OCI-LY1 (cell line): ENCODE data around the gene CD160.

Experiments used
- H2AFZ ChIP-seq: fragments of 200-600 bp; sonication (generic), shearing (Covaris generic); 2 replicates; pipeline ENCODE4 v1.6.0; 2014; ENCODE audit warnings: antibody characterized with exemption, mild to moderate bottlenecking, low read length
- H3F3A ChIP-seq: fragments of 200-600 bp; sonication (generic), shearing (Covaris generic); 2 replicates; pipeline ENCODE4 v1.6.0; 2014; ENCODE audit warnings: mild to moderate bottlenecking, antibody characterized with exemption, low read length, moderate library complexity; ENCODE audit not compliant: insufficient read depth
- H3K27ac ChIP-seq: fragments of 200-600 bp; sonication (generic); 2 replicates; pipeline ENCODE4 v1.5.1; 2014; ENCODE audit warnings: low read length, mixed run types, mild to moderate bottlenecking, low read depth; ENCODE audit not compliant: poor library complexity, severe bottlenecking
- H3K27me3 ChIP-seq: fragments of 200-600 bp; sonication (generic); 2 replicates; pipeline ENCODE4 v1.6.0; 2014; ENCODE audit warnings: antibody characterized with exemption, mild to moderate bottlenecking, low read length, moderate library complexity; ENCODE audit not compliant: insufficient read depth
- H3K36me3 ChIP-seq: fragments of 200-600 bp; sonication (generic); 2 replicates; pipeline ENCODE4 v1.6.1; 2014; ENCODE audit warnings: mild to moderate bottlenecking, antibody characterized with exemption, low read length, moderate library complexity, mixed read lengths; ENCODE audit not compliant: insufficient read depth
- H3K4me1 ChIP-seq: fragments of 200-600 bp; sonication (generic); 2 replicates; pipeline ENCODE4 v1.5.1; 2014; ENCODE audit warnings: mild to moderate bottlenecking, low read length, moderate library complexity; ENCODE audit not compliant: insufficient read depth, severe bottlenecking
- H3K4me2 ChIP-seq: fragments of 200-600 bp; sonication (generic), shearing (Covaris generic); 2 replicates; pipeline ENCODE4 v1.6.1; 2014; ENCODE audit warnings: low read length
- H3K4me3 ChIP-seq: fragments of 200-600 bp; sonication (generic); 2 replicates; pipeline ENCODE4 v1.5.1; 2014; ENCODE audit warnings: low read length, low read depth, mild to moderate bottlenecking, mixed read lengths; ENCODE audit not compliant: poor library complexity, severe bottlenecking
- H3K79me2 ChIP-seq: fragments of 200-600 bp; shearing (Covaris generic); 2 replicates; pipeline ENCODE4 v1.6.1; 2016; ENCODE audit warnings: mixed run types, low read length, mixed read lengths; ENCODE audit not compliant: insufficient read depth
- H3K9ac ChIP-seq: fragments of 200-600 bp; sonication (generic), shearing (Covaris generic); 2 replicates; pipeline ENCODE4 v1.6.1; 2014; ENCODE audit warnings: mild to moderate bottlenecking, low read length, mixed read lengths
- H3K9me2 ChIP-seq: fragments of 200-600 bp; sonication (generic), shearing (Covaris generic); 2 replicates; pipeline ENCODE4 v1.6.1; 2014; ENCODE audit warnings: low read depth, mild to moderate bottlenecking, low read length, mixed read lengths
- H3K9me3 ChIP-seq: fragments of 200-600 bp; shearing (Covaris generic); 2 replicates; pipeline ENCODE4 v1.6.1; 2014; ENCODE audit warnings: low read length, mixed read lengths
- H4K20me1 ChIP-seq: fragments of 200-600 bp; sonication (generic), shearing (Covaris generic); 2 replicates; pipeline ENCODE4 v1.6.0; 2016; ENCODE audit warnings: mild to moderate bottlenecking, low read length; ENCODE audit not compliant: insufficient read depth
- CTCF ChIP-seq: fragments of 200-600 bp; sonication (generic), shearing (Covaris generic); IDR thresholded peaks from 2 replicates; pipeline ENCODE4 v1.5.1; 2017; ENCODE audit warnings: mild to moderate bottlenecking, antibody characterized with exemption, low read length, moderate library complexity, mixed read lengths
- EZH2 ChIP-seq: fragments of 200-600 bp; sonication (generic), shearing (Covaris generic); IDR thresholded peaks from 2 replicates; pipeline ENCODE4 v1.8.0; 2017; ENCODE audit warnings: borderline replicate concordance, mixed run types, mild to moderate bottlenecking, antibody characterized with exemption, low read length, moderate library complexity, mixed read lengths

Gene CD160

GRCh38 chr1:145771056-145771455, 51.8 kb downstream of the CD160 start:
- Histone ChIP-seq H3K36me3 (peaks cover 28% of the 10 kb centered on the region), H3K9ac (no peak overlapping the region), H3K4me1 (no peaks in the 10 kb centered on the region), H3F3A (no peaks in the 10 kb centered on the region), H2AFZ (no peak overlapping the region), H3K79me2 (no peaks in the 10 kb centered on the region), H3K27me3 (no peaks in the 10 kb centered on the region), H3K9me2 (no peaks in the 10 kb centered on the region), H4K20me1 (no peaks in the 10 kb centered on the region), H3K4me3 (no peak overlapping the region), H3K9me3 (no peaks in the 10 kb centered on the region), H3K4me2 (no peak overlapping the region), H3K27ac (no peak overlapping the region)
- TF ChIP-seq EZH2 (no peak), CTCF (no peak)

DNA sequence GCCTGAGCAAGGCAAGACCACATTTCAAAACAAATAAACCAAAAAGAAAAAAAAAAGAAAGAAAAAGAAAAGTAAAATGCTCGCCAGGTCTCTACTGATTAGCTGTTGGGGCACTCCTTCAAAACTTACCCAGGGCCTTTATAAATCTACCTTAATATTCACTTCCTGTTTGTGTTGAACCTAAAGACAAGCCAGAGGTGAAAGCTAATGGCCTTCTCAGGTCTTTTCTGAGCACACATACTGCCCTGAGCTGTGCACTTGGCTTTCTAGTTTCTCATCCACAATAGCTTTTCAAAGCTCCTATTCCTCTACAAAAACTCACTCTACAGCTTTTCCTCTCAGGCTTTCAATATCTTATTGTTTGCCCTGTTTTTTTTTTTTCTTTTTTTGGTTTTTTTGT, 54.1 kb downstream of the CD160 start:
- no peaks in the 10 kb centered on the region for H3K9me3 ChIP-seq
- H3K9ac ChIP-seq: no peak overlapping the region
- no peaks in the 10 kb centered on the region for H3K79me2 ChIP-seq
- H3K27me3 ChIP-seq: no peaks in the 10 kb centered on the region
- H3K9me2 ChIP-seq: no peaks in the 10 kb centered on the region
- H3K4me2 ChIP-seq: no peak overlapping the region
- no peak overlapping the region for H3K27ac ChIP-seq
- H3F3A ChIP-seq: no peaks in the 10 kb centered on the region
- no peaks in the 10 kb centered on the region for H3K4me1 ChIP-seq
- H3K36me3 ChIP-seq: peaks cover 25% of the 10 kb centered on the region
- H3K4me3 ChIP-seq: no peak overlapping the region
- no peaks in the 10 kb centered on the region for H4K20me1 ChIP-seq
- H2AFZ ChIP-seq: no peak overlapping the region
- TF ChIP-seq CTCF (no peak), EZH2 (no peak)

GRCh38 chr1:145777357-145778145, 58.3 kb downstream of the CD160 start:
- Histone ChIP-seq H3K9ac (no peak overlapping the region), H3K27ac (no peak overlapping the region), H3K36me3 (peaks cover 14% of the 10 kb centered on the region), H2AFZ (no peak overlapping the region), H3K79me2 (no peaks in the 10 kb centered on the region), H3K4me3 (no peak overlapping the region), H3K4me1 (no peaks in the 10 kb centered on the region), H4K20me1 (no peaks in the 10 kb centered on the region), H3K9me3 (no peaks in the 10 kb centered on the region), H3F3A (no peaks in the 10 kb centered on the region), H3K27me3 (no peaks in the 10 kb centered on the region), H3K4me2 (no peak overlapping the region), H3K9me2 (no peaks in the 10 kb centered on the region)
- TF ChIP-seq EZH2: no peak
- TF ChIP-seq CTCF: no peak
